K562 (cell line): ENCODE data around the gene ENTREP3. TPM values are rescaled to one million over a fixed set of nuclear protein-coding genes. Genes with fewer than 3 reads are reported as not detected.
A peak's percentile ranks its signal among the peaks of the same experiment; 100 is the strongest.

Experiments used
- ASH1L ChIP-seq: fragments of 450-650 bp; IDR thresholded peaks from 2 replicates; pipeline ENCODE4 v1.6.1; 2018; ENCODE audit warnings: borderline replicate concordance, mild to moderate bottlenecking, low read depth; ENCODE audit not compliant: partially characterized antibody
- BRD9 ChIP-seq: fragments of 450-650 bp; IDR thresholded peaks from 2 replicates; pipeline ENCODE4 v1.6.1; 2018; ENCODE audit warnings: low read depth; ENCODE audit not compliant: partially characterized antibody
- E2F3 ChIP-seq: fragments of 250-450 bp; sonication (Bioruptor Pico); IDR thresholded peaks from 2 replicates; pipeline ENCODE4 v1.4.0; 2020; ENCODE audit warnings: mild to moderate bottlenecking
- HEY1 ChIP-seq: fragments of 250-450 bp; sonication (Bioruptor Pico); IDR thresholded peaks from 2 replicates; pipeline ENCODE4 v1.5.0; 2020; ENCODE audit warnings: mild to moderate bottlenecking, moderate library complexity, borderline replicate concordance
- IFI16 ChIP-seq: fragments of 250-450 bp; sonication (Bioruptor Pico); IDR thresholded peaks from 2 replicates; pipeline ENCODE4 v2.1.2; 2022; ENCODE audit warnings: mild to moderate bottlenecking, inconsistent platforms
- NFXL1 ChIP-seq: fragments of 450-650 bp; formaldehyde crosslinking; IDR thresholded peaks from 2 replicates; pipeline ENCODE4 v1.4.0; 2021; ENCODE audit warnings: mild to moderate bottlenecking
- PRMT5 ChIP-seq: sonication (generic); formaldehyde crosslinking; IDR thresholded peaks from 2 replicates; pipeline ENCODE4 v1.5.0; 2020; ENCODE audit warnings: missing genetic modification reagents
- RNF2 ChIP-seq: sonication (generic); IDR thresholded peaks from 2 replicates; pipeline ENCODE4 v1.6.1; 2016
- SREBF2 ChIP-seq: sonication (generic); formaldehyde crosslinking; IDR thresholded peaks from 2 replicates; pipeline ENCODE4 v1.4.0; 2020; ENCODE audit warnings: mild to moderate bottlenecking, missing genetic modification reagents
- TSC22D4 ChIP-seq: fragments of 450-650 bp; IDR thresholded peaks from 2 replicates; pipeline ENCODE4 v1.6.1; 2016; ENCODE audit warnings: missing genetic modification characterization, missing biosample characterization, control low read depth
- ZNF589 ChIP-seq: fragments of 200-800 bp; sonication (Bioruptor generic); IDR thresholded peaks from 2 replicates; pipeline ENCODE4 v1.6.1; 2016; ENCODE audit warnings: low read depth, missing genetic modification characterization, missing compliant biosample characterization
- ZNF785 ChIP-seq: fragments of 250-450 bp; sonication (Bioruptor Pico); IDR thresholded peaks from 2 replicates; pipeline ENCODE4 v1.4.0; 2020; ENCODE audit warnings: mild to moderate bottlenecking
- polyA plus RNA-seq, 8 experiments: library from polyadenylated mRNA; depleted of rRNA in 4 of 8; stranded (reverse) in 5 of 8; unstranded in 3 of 8; fragments of >200 nt; fragmentation: Nextera tagmentation in 2 of 8; fragmentation: Illumina TruSeq in 1 of 8; extraction: Ambion mirVana in 2 of 8; extraction: Trizol in 1 of 8; gene quantifications; 2 replicates each; pipeline versions ENCODE4 v1.2.1 to v1.2.3, GENCODE V29; 2011 to 2014; ENCODE audit warnings: inconsistent platforms in 1 of 8, missing spikeins in 1 of 8
- total RNA-seq, 7 experiments: library from RNA; depleted of rRNA in 6 of 7; stranded (reverse); fragments of >200 nt in 6 of 7; fragmentation: Illumina TruSeq in 2 of 7; extraction: Trizol in 2 of 7; gene quantifications; 2 replicates each; pipeline versions ENCODE4 v1.2.1 to v1.2.3, GENCODE V29; 2011 to 2021; ENCODE audit warnings: low replicate concordance in 1 of 7
- TF ChIP-seq, protein P1 (sequence below): fragments of 250-450 bp; sonication (Bioruptor Pico); IDR thresholded peaks from 2 replicates; pipeline ENCODE4 v1.8.0; 2022; ENCODE audit warnings: moderate library complexity, mild to moderate bottlenecking, inconsistent platforms
- TF ChIP-seq, protein P2 (sequence below): sonication (generic); formaldehyde crosslinking; IDR thresholded peaks from 2 replicates; pipeline ENCODE4 v1.9.0; 2022; ENCODE audit warnings: mild to moderate bottlenecking, missing genetic modification reagents
- TF ChIP-seq, protein P3 (sequence below): fragments of 450-650 bp; IDR thresholded peaks from 2 replicates; pipeline ENCODE4 v1.6.1; 2017; ENCODE audit warnings: antibody characterized with exemption

Gene ENTREP3
- total and polyA plus RNA-seq, 9 of the 15 experiments (the other 6 are each of a cell fraction or from before 2014, with no cell fraction given): 1.9 to 41.8 (median 5.9) TPM

GRCh38 chr1:155227261-155228095, 27.8 kb downstream of the ENTREP3 start (continued):
- peak; percentile 89 for TF ChIP-seq ASH1L
- TF ChIP-seq PRMT5 (CRISPR knock-in tag): no peak
- TF ChIP-seq SREBF2 (CRISPR knock-in tag): no peak
- no peak; the same call in 1 of the 2 replicates for TF ChIP-seq NFXL1 (CRISPR knock-in tag)
- TF ChIP-seq ZNF785: no peak
- no peak for TF ChIP-seq RNF2
- no peak for TF ChIP-seq IFI16 (CRISPR knock-in tag)
- no peak for TF ChIP-seq TSC22D4
- TF ChIP-seq ZNF589 (CRISPR knock-in tag): no peak; the same call in 1 of the 2 replicates
- peak; percentile 53 for TF ChIP-seq BRD9
- no peak for TF ChIP-seq HEY1 (CRISPR knock-in tag)
- peak; percentile 97 for TF ChIP-seq E2F3 (CRISPR knock-in tag)
- TF ChIP-seq, protein P1, sequence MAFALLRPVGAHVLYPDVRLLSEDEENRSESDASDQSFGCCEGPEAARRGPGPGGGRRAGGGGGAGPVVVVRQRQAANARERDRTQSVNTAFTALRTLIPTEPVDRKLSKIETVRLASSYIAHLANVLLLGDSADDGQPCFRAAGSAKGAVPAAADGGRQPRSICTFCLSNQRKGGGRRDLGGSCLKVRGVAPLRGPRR (CRISPR knock-in tag): no peak
- TF ChIP-seq, protein P2, sequence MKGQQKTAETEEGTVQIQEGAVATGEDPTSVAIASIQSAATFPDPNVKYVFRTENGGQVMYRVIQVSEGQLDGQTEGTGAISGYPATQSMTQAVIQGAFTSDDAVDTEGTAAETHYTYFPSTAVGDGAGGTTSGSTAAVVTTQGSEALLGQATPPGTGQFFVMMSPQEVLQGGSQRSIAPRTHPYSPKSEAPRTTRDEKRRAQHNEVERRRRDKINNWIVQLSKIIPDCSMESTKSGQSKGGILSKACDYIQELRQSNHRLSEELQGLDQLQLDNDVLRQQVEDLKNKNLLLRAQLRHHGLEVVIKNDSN (CRISPR knock-in tag): no peak
- TF ChIP-seq, protein P3, sequence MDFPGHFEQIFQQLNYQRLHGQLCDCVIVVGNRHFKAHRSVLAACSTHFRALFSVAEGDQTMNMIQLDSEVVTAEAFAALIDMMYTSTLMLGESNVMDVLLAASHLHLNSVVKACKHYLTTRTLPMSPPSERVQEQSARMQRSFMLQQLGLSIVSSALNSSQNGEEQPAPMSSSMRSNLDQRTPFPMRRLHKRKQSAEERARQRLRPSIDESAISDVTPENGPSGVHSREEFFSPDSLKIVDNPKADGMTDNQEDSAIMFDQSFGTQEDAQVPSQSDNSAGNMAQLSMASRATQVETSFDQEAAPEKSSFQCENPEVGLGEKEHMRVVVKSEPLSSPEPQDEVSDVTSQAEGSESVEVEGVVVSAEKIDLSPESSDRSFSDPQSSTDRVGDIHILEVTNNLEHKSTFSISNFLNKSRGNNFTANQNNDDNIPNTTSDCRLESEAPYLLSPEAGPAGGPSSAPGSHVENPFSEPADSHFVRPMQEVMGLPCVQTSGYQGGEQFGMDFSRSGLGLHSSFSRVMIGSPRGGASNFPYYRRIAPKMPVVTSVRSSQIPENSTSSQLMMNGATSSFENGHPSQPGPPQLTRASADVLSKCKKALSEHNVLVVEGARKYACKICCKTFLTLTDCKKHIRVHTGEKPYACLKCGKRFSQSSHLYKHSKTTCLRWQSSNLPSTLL: no peak
